H9 (cell line): ENCODE measurements around the gene TADA3. TPM values are rescaled to one million over a fixed set of nuclear protein-coding genes. Genes with fewer than 3 reads are reported as not detected.

Experiments
- DNase-seq: peaks from one replicate; pipeline ENCODE4 v3.0.0-alpha.2; 2017
- H2AFZ ChIP-seq: one replicate; pipeline ENCODE4 v1.6.1; 2013; ENCODE audit warnings: mild to moderate bottlenecking, low read length, control low read depth, moderate library complexity
- H2AK5ac ChIP-seq: 2 replicates; pipeline ENCODE4 v1.6.1; 2013; ENCODE audit warnings: low read length, control low read depth, mixed read lengths; ENCODE audit not compliant: insufficient read length
- H2BK120ac ChIP-seq: one replicate; pipeline ENCODE4 v1.6.1; 2013; ENCODE audit warnings: low read depth, mild to moderate bottlenecking, low read length, control low read depth, inconsistent platforms; ENCODE audit not compliant: poor library complexity, severe bottlenecking
- H2BK12ac ChIP-seq: 2 replicates; pipeline ENCODE4 v1.6.1; 2013; ENCODE audit warnings: low read length, control low read depth, mixed read lengths, low read depth; ENCODE audit not compliant: insufficient read length
- H2BK15ac ChIP-seq: 2 replicates; pipeline ENCODE4 v1.6.1; 2013; ENCODE audit warnings: low read depth, low read length, control low read depth
- H2BK20ac ChIP-seq: one replicate; pipeline ENCODE4 v1.6.1; 2013; ENCODE audit warnings: low read depth, mild to moderate bottlenecking, low read length, control low read depth, inconsistent platforms; ENCODE audit not compliant: poor library complexity, severe bottlenecking
- H2BK5ac ChIP-seq: 2 replicates; pipeline ENCODE4 v1.6.1; 2013; ENCODE audit warnings: low read length, control low read depth, mixed read lengths; ENCODE audit not compliant: insufficient read length
- H3K14ac ChIP-seq: 2 replicates; pipeline ENCODE4 v1.6.1; 2013; ENCODE audit warnings: low read length, control low read depth; ENCODE audit not compliant: insufficient read depth
- H3K18ac ChIP-seq: 2 replicates; pipeline ENCODE4 v1.6.1; 2013; ENCODE audit warnings: low read depth, mild to moderate bottlenecking, mixed read lengths, low read length, control low read depth; ENCODE audit not compliant: insufficient read length
- H3K23ac ChIP-seq: 2 replicates; pipeline ENCODE4 v1.6.1; 2013; ENCODE audit warnings: low read length, control low read depth, mixed read lengths, low read depth; ENCODE audit not compliant: insufficient read length
- H3K23me2 ChIP-seq: 2 replicates; pipeline ENCODE4 v1.6.1; 2013; ENCODE audit warnings: low read depth, mild to moderate bottlenecking, mixed read lengths, low read length, control low read depth; ENCODE audit not compliant: insufficient read length, poor library complexity, severe bottlenecking
- H3K27ac ChIP-seq: 2 replicates; pipeline ENCODE4 v1.5.1; 2013; ENCODE audit warnings: low read length, control low read depth, mixed read lengths, low read depth; ENCODE audit not compliant: insufficient read length
- H3K27me3 ChIP-seq: 2 replicates; pipeline ENCODE4 v1.6.1; 2013; ENCODE audit warnings: low read length, control low read depth, inconsistent platforms; ENCODE audit not compliant: insufficient read depth
- H3K4ac ChIP-seq: 2 replicates; pipeline ENCODE4 v1.6.1; 2013; ENCODE audit warnings: low read depth, mild to moderate bottlenecking, control low read depth, inconsistent platforms, low read length, moderate library complexity
- H3K4me1 ChIP-seq: 2 replicates; pipeline ENCODE4 v1.6.1; 2013; ENCODE audit warnings: low read length, control low read depth, inconsistent platforms; ENCODE audit not compliant: insufficient read depth
- H3K4me2 ChIP-seq: 2 replicates; pipeline ENCODE4 v1.6.1; 2013; ENCODE audit warnings: low read length, control low read depth, mixed read lengths; ENCODE audit not compliant: insufficient read length, insufficient read depth
- H3K56ac ChIP-seq: 2 replicates; pipeline ENCODE4 v1.6.1; 2013; ENCODE audit warnings: low read depth, mild to moderate bottlenecking, mixed read lengths, low read length, control low read depth; ENCODE audit not compliant: insufficient read length
- H3K79me1 ChIP-seq: 2 replicates; pipeline ENCODE4 v1.6.1; 2013; ENCODE audit warnings: low read depth, mild to moderate bottlenecking, moderate library complexity, low read length, control low read depth, inconsistent platforms; ENCODE audit not compliant: insufficient read depth, poor library complexity, severe bottlenecking
- H3K79me2 ChIP-seq: 2 replicates; pipeline ENCODE4 v1.6.1; 2013; ENCODE audit warnings: low read length, control low read depth, inconsistent platforms; ENCODE audit not compliant: insufficient read depth
- H3K9ac ChIP-seq: 2 replicates; pipeline ENCODE4 v1.6.1; 2013; ENCODE audit warnings: low read length, control low read depth, mixed read lengths; ENCODE audit not compliant: insufficient read length; ENCODE audit errors: extremely low read depth
- H3K9me3 ChIP-seq: one replicate; pipeline ENCODE4 v1.6.1; 2013; ENCODE audit warnings: low read depth, low read length, inconsistent platforms; ENCODE audit not compliant: control insufficient read depth
- H3T11ph ChIP-seq: one replicate; pipeline ENCODE4 v1.6.1; 2013; ENCODE audit warnings: mild to moderate bottlenecking, low read length, control low read depth, inconsistent platforms
- H4K20me1 ChIP-seq: one replicate; pipeline ENCODE4 v1.6.1; 2013; ENCODE audit not compliant: control insufficient read depth, insufficient read length, insufficient read depth
- H4K5ac ChIP-seq: 2 replicates; pipeline ENCODE4 v1.6.1; 2013; ENCODE audit warnings: low read depth, mild to moderate bottlenecking, mixed read lengths, low read length, control low read depth; ENCODE audit not compliant: insufficient read length
- H4K8ac ChIP-seq: replicated peaks from 2 replicates; pipeline ENCODE4 v1.6.1; 2013; ENCODE audit warnings: low read length, control low read depth, mixed read lengths, low read depth; ENCODE audit not compliant: insufficient read length
- H4K91ac ChIP-seq: 2 replicates; pipeline ENCODE4 v1.6.1; 2013; ENCODE audit warnings: low read depth, mild to moderate bottlenecking, moderate library complexity, mixed read lengths, low read length, control low read depth; ENCODE audit not compliant: insufficient read length
- H3K27ac Mint-ChIP-seq, 3 experiments: 2 replicates in 2 of 3; 3 replicates in 1 of 3; pipeline ENCODE4 v1.8.0; 2020 to 2021; ENCODE audit warnings: mixed read lengths in 3 of 3, mild to moderate bottlenecking in 1 of 3, moderate library complexity in 1 of 3
- H3K27me3 Mint-ChIP-seq: 2 replicates; pipeline ENCODE4 v1.8.0; 2021; ENCODE audit warnings: low read depth, mild to moderate bottlenecking, moderate library complexity, mixed read lengths
- H3K36me3 Mint-ChIP-seq, 3 experiments: 2 replicates in 2 of 3; 3 replicates in 1 of 3; pipeline ENCODE4 v1.8.0; 2020 to 2021; ENCODE audit warnings: low read depth in 3 of 3, mixed read lengths in 3 of 3; ENCODE audit not compliant: insufficient read depth in 1 of 3
- H3K4me1 Mint-ChIP-seq, 2 experiments: 2 replicates each; pipeline ENCODE4 v1.8.0; 2020; ENCODE audit warnings: mixed read lengths in 2 of 2
- H3K4me3 Mint-ChIP-seq, 2 experiments: 2 replicates in 1 of 2; 3 replicates in 1 of 2; pipeline ENCODE4 v1.8.0; 2020 to 2021; ENCODE audit warnings: mild to moderate bottlenecking in 2 of 2, mixed read lengths in 2 of 2, moderate library complexity in 1 of 2
- H3K9me3 Mint-ChIP-seq, 2 experiments: 2 replicates in 1 of 2; 3 replicates in 1 of 2; pipeline ENCODE4 v1.8.0; 2020; ENCODE audit warnings: mild to moderate bottlenecking in 2 of 2, mixed read lengths in 2 of 2, moderate library complexity in 1 of 2
- CTCF ChIP-seq: fragments of 200-600 bp; sonication (generic); conservative IDR thresholded peaks from 3 replicates; pipeline ENCODE4 v1.8.0; 2021; ENCODE audit warnings: antibody characterized with exemption, mild to moderate bottlenecking
- WGBS: extraction: QIAGEN DNeasy Blood & Tissue Kit; methylation state at CpG from one replicate; pipeline ENCODE4 v1.1.7; 2013; ENCODE audit warnings: missing lambda C conversion rate, low lambda C conversion rate, mixed read lengths; ENCODE audit not compliant: insufficient read length; ENCODE audit errors: extremely low coverage; 5-methylcytosine and 5-hydroxymethylcytosine counted together
- total RNA-seq: library from RNA; stranded (reverse); gene quantifications from 2 replicates; pipeline ENCODE4 v1.2.1, GENCODE V29; 2021

TADA3 gene
- total RNA-seq, 1 experiment from 2014 or later, result 49.8 TPM

GRCh38 chr3:9779721-9780457 is 12.4 kb downstream of the TADA3 start:
- Histone ChIP-seq H3K56ac (no peak overlapping the region), H3K79me1 (no peaks in the 10 kb centered on the region), H2BK5ac (no peak overlapping the region), H3K23ac (no peak overlapping the region), H3K14ac (no peak overlapping the region), H3K4me1 (no peaks in the 10 kb centered on the region), H4K91ac (no peak overlapping the region), H2BK12ac (no peak overlapping the region), H2BK20ac (no peak overlapping the region), H3K4ac (no peak overlapping the region), H4K8ac (no peak overlapping the region), H2BK15ac (no peak overlapping the region), H3K27me3 (no peaks in the 10 kb centered on the region; the same call in 1 of the 2 replicates), H3K9me3 (no peaks in the 10 kb centered on the region), H2BK120ac (no peak overlapping the region), H3K9ac (no peak overlapping the region), H4K20me1 (no peaks in the 10 kb centered on the region), H3K4me2 (no peak overlapping the region), H2AK5ac (no peak overlapping the region), H3K18ac (no peak overlapping the region), H3K23me2 (no peaks in the 10 kb centered on the region), H4K5ac (no peak overlapping the region), H3K79me2 (no peaks in the 10 kb centered on the region), H3K27ac (no peak overlapping the region), H2AFZ (no peak overlapping the region), H3T11ph (no peak overlapping the region)
- peaks cover 9% of the 10 kb centered on the region for H3K27me3 Mint-ChIP-seq
- peak overlapping the region in 1 of 3 experiments; percentile 70; a peak in 1 of 7 replicates for H3K27ac Mint-ChIP-seq
- TF ChIP-seq CTCF, result no peak
- H3K4me1 Mint-ChIP-seq, result peaks cover 7 to 8% of the 10 kb centered on the region in 2 experiments; a peak in 3 of 4 replicates
- no peaks in the 10 kb centered on the region for H3K9me3 Mint-ChIP-seq
- peaks cover 11 to 45% (median 39%) of the 10 kb centered on the region in 3 experiments; a peak in 6 of 7 replicates for H3K36me3 Mint-ChIP-seq
- no peak overlapping the region for H3K4me3 Mint-ChIP-seq
- WGBS, result no CpG with 5 or more reads among the region's 8 CpGs
- no peak for DNase-seq
